HEK293 (cell line): ENCODE results near the gene MYO1E.

Source experiments
- CTCF ChIA-PET: fragments of 350-600 bp; formaldehyde crosslinking; extraction: SDS; loops from one replicate; lab custom pipeline; 2021; ENCODE audit warnings: antibody characterized with exemption; lab: Yijun Ruan, JAX
- POLR2A ChIA-PET: fragments of 300-600 bp; formaldehyde crosslinking; extraction: SDS; loops from one replicate; lab custom pipeline; 2020; ENCODE audit warnings: antibody characterized with exemption, inconsistent platforms; lab: Yijun Ruan, JAX
- H3K27ac ChIP-seq: fragments of 200-500 bp; sonication (Bioruptor generic); 2 replicates; pipeline ENCODE4 v1.5.1; 2014; ENCODE audit warnings: low read depth, low read length, control low read depth, inconsistent platforms; ENCODE audit errors: extremely low read depth
- H3K36me3 ChIP-seq, 2 experiments: fragments of 200-500 bp in 1 of 2; sonication (Bioruptor generic) in 1 of 2; 1 replicate in 1 of 2; 2 replicates in 1 of 2; pipeline ENCODE4 v1.5.1; 2014 to 2017; ENCODE audit warnings: inconsistent platforms in 2 of 2, low read length in 2 of 2; ENCODE audit not compliant: control insufficient read depth in 2 of 2, insufficient read depth in 1 of 2
- H3K4me1 ChIP-seq: fragments of 200-500 bp; sonication (Bioruptor generic); 2 replicates; pipeline ENCODE4 v1.5.1; 2014; ENCODE audit warnings: mild to moderate bottlenecking, low read length, inconsistent platforms; ENCODE audit not compliant: control insufficient read depth, insufficient read depth
- H3K4me3 ChIP-seq: 2 replicates; pipeline ENCODE4 v1.5.1; 2011; ENCODE audit warnings: low read depth, mild to moderate bottlenecking, control low read depth, low read length, moderate library complexity
- H3K9me3 ChIP-seq: fragments of 200-500 bp; sonication (Bioruptor generic); 2 replicates; pipeline ENCODE4 v1.5.1; 2014; ENCODE audit warnings: low read depth, low read length, inconsistent platforms; ENCODE audit not compliant: control insufficient read depth, insufficient read depth
- GLI2 ChIP-seq: fragments of 450-650 bp; formaldehyde crosslinking; IDR thresholded peaks from 2 replicates; pipeline ENCODE4; 2017; ENCODE audit warnings: missing biosample characterization, missing genetic modification characterization, low read depth, borderline replicate concordance
- KLF9 ChIP-seq: fragments of 450-650 bp; formaldehyde crosslinking; IDR thresholded peaks from 2 replicates; pipeline ENCODE4 v1.5.1; 2016; ENCODE audit warnings: missing biosample characterization, missing genetic modification characterization, low read depth
- OSR2 ChIP-seq: fragments of 450-650 bp; formaldehyde crosslinking; IDR thresholded peaks from 2 replicates; pipeline ENCODE4 v1.5.1; 2016; ENCODE audit warnings: missing biosample characterization, missing genetic modification characterization
- PATZ1 ChIP-seq: fragments of 450-650 bp; formaldehyde crosslinking; IDR thresholded peaks from 2 replicates; pipeline ENCODE4 v1.5.1; 2016; ENCODE audit warnings: missing biosample characterization, missing genetic modification characterization
- PRDM10 ChIP-seq: fragments of 450-650 bp; formaldehyde crosslinking; IDR thresholded peaks from 2 replicates; pipeline ENCODE4 v1.5.1; 2016; ENCODE audit warnings: missing biosample characterization, missing genetic modification characterization
- REPIN1 ChIP-seq: fragments of 450-650 bp; formaldehyde crosslinking; IDR thresholded peaks from 2 replicates; pipeline ENCODE4 v1.5.1; 2017; ENCODE audit warnings: missing biosample characterization, missing genetic modification characterization, low read depth
- SALL2 ChIP-seq: fragments of 450-650 bp; formaldehyde crosslinking; IDR thresholded peaks from 2 replicates; pipeline ENCODE4 v1.5.0; 2017; ENCODE audit warnings: missing biosample characterization, mild to moderate bottlenecking, missing genetic modification characterization, borderline replicate concordance
- YY2 ChIP-seq: fragments of 450-650 bp; formaldehyde crosslinking; IDR thresholded peaks from 2 replicates; pipeline ENCODE4 v1.5.1; 2016; ENCODE audit warnings: missing biosample characterization, missing genetic modification characterization
- ZBTB1 ChIP-seq: fragments of 450-650 bp; formaldehyde crosslinking; IDR thresholded peaks from 2 replicates; pipeline ENCODE4 v1.5.1; 2016; ENCODE audit warnings: missing biosample characterization, missing genetic modification characterization
- ZBTB48 ChIP-seq: fragments of 450-650 bp; formaldehyde crosslinking; IDR thresholded peaks from 2 replicates; pipeline ENCODE4 v1.5.1; 2016; ENCODE audit warnings: missing biosample characterization, missing genetic modification characterization
- ZBTB7A ChIP-seq: fragments of 450-650 bp; formaldehyde crosslinking; IDR thresholded peaks from 2 replicates; pipeline ENCODE4 v1.5.1; 2016; ENCODE audit warnings: low read depth, missing biosample characterization, missing genetic modification characterization
- ZNF133 ChIP-seq: fragments of 450-650 bp; formaldehyde crosslinking; IDR thresholded peaks from 2 replicates; pipeline ENCODE4 v1.5.1; 2016; ENCODE audit warnings: missing biosample characterization, missing genetic modification characterization
- ZNF138 ChIP-seq: fragments of 450-650 bp; formaldehyde crosslinking; IDR thresholded peaks from 2 replicates; pipeline ENCODE4 v1.5.1; 2016; ENCODE audit warnings: missing biosample characterization, missing genetic modification characterization, borderline replicate concordance
- ZNF19 ChIP-seq: fragments of 450-650 bp; formaldehyde crosslinking; IDR thresholded peaks from 2 replicates; pipeline ENCODE4; 2016; ENCODE audit warnings: missing biosample characterization, missing genetic modification characterization, low read depth
- ZNF248 ChIP-seq: fragments of 450-650 bp; formaldehyde crosslinking; IDR thresholded peaks from 2 replicates; pipeline ENCODE4 v1.5.1; 2017; ENCODE audit warnings: missing biosample characterization, missing genetic modification characterization
- ZNF354C ChIP-seq: fragments of 450-650 bp; formaldehyde crosslinking; IDR thresholded peaks from 2 replicates; pipeline ENCODE4 v1.5.1; 2016; ENCODE audit warnings: missing biosample characterization, missing genetic modification characterization, low read depth, borderline replicate concordance
- ZNF394 ChIP-seq: fragments of 450-650 bp; formaldehyde crosslinking; IDR thresholded peaks from 2 replicates; pipeline ENCODE4 v1.5.1; 2016; ENCODE audit warnings: missing biosample characterization, missing genetic modification characterization, mild to moderate bottlenecking, moderate library complexity, borderline replicate concordance
- ZNF501 ChIP-seq: fragments of 450-650 bp; formaldehyde crosslinking; IDR thresholded peaks from 2 replicates; pipeline ENCODE4 v1.5.1; 2016; ENCODE audit warnings: missing biosample characterization, missing genetic modification characterization
- ZNF510 ChIP-seq: fragments of 450-650 bp; formaldehyde crosslinking; IDR thresholded peaks from 2 replicates; pipeline ENCODE4 v1.5.1; 2018; ENCODE audit warnings: mild to moderate bottlenecking, missing genetic modification characterization, missing biosample characterization; ENCODE audit not compliant: insufficient replicate concordance
- ZNF580 ChIP-seq: fragments of 450-650 bp; formaldehyde crosslinking; IDR thresholded peaks from 2 replicates; pipeline ENCODE4 v1.5.1; 2016; ENCODE audit warnings: missing biosample characterization, missing genetic modification characterization
- ZNF626 ChIP-seq: fragments of 450-650 bp; sonication (Bioruptor Pico); formaldehyde crosslinking; IDR thresholded peaks from 2 replicates; pipeline ENCODE4 v1.5.1; 2018; ENCODE audit warnings: missing biosample characterization, missing genetic modification characterization, inconsistent platforms
- ZNF792 ChIP-seq: fragments of 450-650 bp; formaldehyde crosslinking; IDR thresholded peaks from 2 replicates; pipeline ENCODE4 v1.5.1; 2016; ENCODE audit warnings: missing biosample characterization, missing genetic modification characterization
- ZSCAN23 ChIP-seq: fragments of 450-650 bp; formaldehyde crosslinking; IDR thresholded peaks from 2 replicates; pipeline ENCODE4 v1.5.1; 2016; ENCODE audit warnings: missing biosample characterization, missing genetic modification characterization
- ZSCAN5A ChIP-seq: fragments of 450-650 bp; formaldehyde crosslinking; IDR thresholded peaks from 2 replicates; pipeline ENCODE4 v1.5.1; 2016; ENCODE audit warnings: missing biosample characterization, missing genetic modification characterization

MYO1E gene

GRCh38 chr15:59158701-59159034, 214.0 kb downstream of the MYO1E start (continued):
- TF ChIP-seq PATZ1 (tag by site-specific recombination) (no peak), ZNF394 (tag by site-specific recombination) (no peak), ZBTB1 (tag by site-specific recombination) (no peak), ZNF138 (tag by site-specific recombination) (no peak), ZNF248 (tag by site-specific recombination) (no peak)
- TF ChIP-seq, all 188 proteins: peak for 0

- ChIA-PET POLR2A (no interaction called here), CTCF (interaction anchor here (1.1 kb wide), 1 partner anchor 20 kb away, joined by 3 read pairs; no protein-coding TSS in a partner anchor)
- Histone ChIP-seq H3K9me3 (no peaks in the 10 kb centered on the region), H3K36me3 (peaks cover 12 to 24% of the 10 kb centered on the region in 2 experiments; a peak in 2 of 3 replicates), H3K4me3 (no peak overlapping the region), H3K27ac (no peak overlapping the region), H3K4me1 (no peaks in the 10 kb centered on the region)
- no peak for TF ChIP-seq ZNF19
- TF ChIP-seq ZNF580 (tag by site-specific recombination), result no peak
- no peak for TF ChIP-seq ZNF510 (tag by site-specific recombination)
- TF ChIP-seq ZBTB48 (tag by site-specific recombination), result no peak
- TF ChIP-seq ZSCAN23 (tag by site-specific recombination), result no peak
- TF ChIP-seq YY2 (tag by site-specific recombination), result no peak
- no peak for TF ChIP-seq REPIN1 (tag by site-specific recombination)
- TF ChIP-seq SALL2 (tag by site-specific recombination), result no peak
- TF ChIP-seq ZNF133 (tag by site-specific recombination), result no peak
- no peak for TF ChIP-seq ZNF354C (tag by site-specific recombination)
- no peak for TF ChIP-seq ZSCAN5A
These were observed 214.6 kb downstream of the MYO1E start for GRCh38 chr15:59157840-59158700.

GRCh38 chr15:59157396-59157795, 215.3 kb downstream of the MYO1E start:
- ChIA-PET CTCF (interaction anchor here (0.7 to 1.1 kb wide), 3 partner anchors 18 to 91 kb away, joined by 3 read pairs; no protein-coding TSS in a partner anchor), POLR2A (no interaction called here)
- no peaks in the 10 kb centered on the region for H3K4me1 ChIP-seq
- no peak overlapping the region for H3K27ac ChIP-seq
- H3K4me3 ChIP-seq, result no peak overlapping the region
- H3K9me3 ChIP-seq, result no peaks in the 10 kb centered on the region
- H3K36me3 ChIP-seq, result peaks cover 10 to 28% of the 10 kb centered on the region in 2 experiments; a peak in 2 of 3 replicates
- no peak for TF ChIP-seq ZNF792 (tag by site-specific recombination)
- TF ChIP-seq ZNF626, result no peak
- no peak for TF ChIP-seq GLI2 (tag by site-specific recombination)
- TF ChIP-seq ZBTB7A (tag by site-specific recombination), result no peak
- no peak for TF ChIP-seq ZBTB48 (tag by site-specific recombination)
- TF ChIP-seq OSR2 (tag by site-specific recombination), result no peak
- no peak for TF ChIP-seq KLF9 (tag by site-specific recombination)
- TF ChIP-seq PRDM10 (tag by site-specific recombination), result no peak
- TF ChIP-seq ZSCAN5A, result no peak
- no peak for TF ChIP-seq ZNF501
